Suprapubic skin (tissue), 4 donors: ENCODE results near the gene ERCC2.

Experiments used
- CTCF ChIP-seq, 2 donors: fragments of 200-600 bp in 1 of 2; fragments of 450-650 bp in 1 of 2; sonication (generic) in 1 of 2; IDR thresholded peaks; one replicate each; pipeline ENCODE4 v1.5.1; 2016 to 2019; ENCODE audit warnings: antibody characterized with exemption in 2 of 2, mild to moderate bottlenecking in 1 of 2, moderate library complexity in 1 of 2
- EP300 ChIP-seq: sonication (generic); formaldehyde crosslinking; IDR thresholded peaks from one replicate; pipeline ENCODE4 v1.6.1; 2017; ENCODE audit warnings: antibody characterized with exemption
- POLR2A ChIP-seq, 2 donors: fragments of 450-650 bp; IDR thresholded peaks; one replicate each; pipeline ENCODE4 v1.6.1; 2017; ENCODE audit warnings: antibody characterized with exemption in 2 of 2, mild to moderate bottlenecking in 2 of 2, moderate library complexity in 2 of 2
- POLR2AphosphoS5 ChIP-seq, 3 donors: sonication (generic); formaldehyde crosslinking; IDR thresholded peaks; one replicate each; pipeline ENCODE4 v1.6.1; 2017; ENCODE audit warnings: antibody characterized with exemption in 3 of 3

- TF ChIP-seq CTCF (IDR thresholded peaks at IDR 0.05) (no peak), EP300 (no peak), POLR2AphosphoS5 (IDR thresholded peaks at IDR 0.05) (no peak), POLR2A (IDR thresholded peaks at IDR 0.05) (no peak)
These were observed 12.1 kb downstream of the ERCC2 start for GRCh38 chr19:45358213-45358792.
